Common myeloid progenitor, CD34-positive (primary cell): ENCODE results near the gene LRFN4.
A peak's percentile ranks its signal among the peaks of the same experiment; 100 is the strongest.

Experiments used
- CTCF ChIA-PET: fragments of 350-600 bp; sonication (Branson Sonifier 250); formaldehyde crosslinking; loops from one replicate; lab custom pipeline; 2021; ENCODE audit warnings: antibody characterized with exemption; lab: Charles Lee
- POLR2A ChIA-PET: fragments of 350-600 bp; sonication (Branson Sonifier 250); formaldehyde crosslinking; loops from one replicate; lab custom pipeline; 2021; ENCODE audit warnings: antibody characterized with exemption; lab: Charles Lee
- DNase-seq, 3 donors: peaks; one replicate each; pipeline versions ENCODE4 v3.0.0 to v3.0.0-alpha.2; 2013
- H3K27ac ChIP-seq, 2 experiments: 1 replicate in 1 of 2; 2 replicates in 1 of 2; pipeline ENCODE4 v1.7.0; 2013; ENCODE audit warnings: inconsistent platforms in 2 of 2, low read length in 2 of 2, mild to moderate bottlenecking in 2 of 2, low read depth in 1 of 2, moderate library complexity in 1 of 2; ENCODE audit not compliant: severe bottlenecking in 2 of 2, insufficient read depth in 1 of 2, poor library complexity in 1 of 2
- H3K27me3 ChIP-seq, 5 experiments: replicated peaks in 2 of 5; 1 replicate in 3 of 5; 2 replicates in 2 of 5; pipeline versions ENCODE4 v1.6.1 to v1.7.0; 2013; ENCODE audit warnings: low read length in 4 of 5, mild to moderate bottlenecking in 2 of 5, moderate library complexity in 2 of 5, inconsistent platforms in 1 of 5; ENCODE audit not compliant: insufficient read depth in 5 of 5, control insufficient read depth in 4 of 5
- H3K36me3 ChIP-seq, 4 experiments: 1 replicate in 2 of 4; 2 replicates in 2 of 4; pipeline versions ENCODE4 v1.6.1 to v1.7.0; 2013; ENCODE audit warnings: low read length in 3 of 4, control low read depth in 1 of 4, mild to moderate bottlenecking in 1 of 4; ENCODE audit not compliant: control insufficient read depth in 4 of 4, insufficient read depth in 4 of 4
- H3K4me1 ChIP-seq, 4 experiments: 1 replicate in 3 of 4; 2 replicates in 1 of 4; pipeline versions ENCODE4 v1.6.1 to v1.7.1; 2013; ENCODE audit warnings: low read length in 3 of 4, mild to moderate bottlenecking in 3 of 4, control low read depth in 1 of 4, inconsistent platforms in 1 of 4, moderate library complexity in 1 of 4; ENCODE audit not compliant: control insufficient read depth in 4 of 4, insufficient read depth in 4 of 4; ENCODE audit errors: control extremely low read depth in 1 of 4
- H3K4me3 ChIP-seq, 7 experiments: 1 replicate in 4 of 7; 2 replicates in 3 of 7; pipeline versions ENCODE4 v1.5.1 to v1.7.0; 2013; ENCODE audit warnings: mild to moderate bottlenecking in 7 of 7, low read length in 6 of 7, moderate library complexity in 6 of 7, inconsistent platforms in 2 of 7, low read depth in 2 of 7, control low read depth in 1 of 7; ENCODE audit not compliant: insufficient read depth in 4 of 7, control insufficient read depth in 1 of 7; ENCODE audit errors: extremely low read depth in 1 of 7
- H3K9me3 ChIP-seq, 5 experiments: 1 replicate in 4 of 5; 2 replicates in 1 of 5; pipeline versions ENCODE4 v1.6.1 to v1.7.1; 2013; ENCODE audit warnings: low read length in 4 of 5, mild to moderate bottlenecking in 2 of 5, inconsistent platforms in 1 of 5, low read depth in 1 of 5, moderate library complexity in 1 of 5; ENCODE audit not compliant: control insufficient read depth in 4 of 5, insufficient read depth in 2 of 5; ENCODE audit errors: control extremely low read depth in 1 of 5
- WGBS: methylation state at CpG from one replicate; pipeline ENCODE4 v1.1.5; 2013; ENCODE audit not compliant: insufficient coverage; 5-methylcytosine and 5-hydroxymethylcytosine counted together

Gene LRFN4

GRCh38 chr11:66879999-66880398, 23.1 kb downstream of the LRFN4 start:
- Histone ChIP-seq H3K27ac (no peak overlapping the region), H3K36me3 (no peaks in the 10 kb centered on the region), H3K4me3 (no peak overlapping the region), H3K27me3 (no peaks in the 10 kb centered on the region), H3K4me1 (peaks cover 9 to 18% (median 17%) of the 10 kb centered on the region in 4 experiments), H3K9me3 (no peaks in the 10 kb centered on the region)
- ChIA-PET CTCF (interaction anchor here (0.9 to 3.4 kb wide), 5 partner anchors 11 to 185 kb away, joined by 3 to 13 read pairs (median 4); no protein-coding TSS in a partner anchor), POLR2A (no interaction called here)
- WGBS: over 99% methylated on average over 8 of the region's 8 CpGs
- DNase-seq: no peak

- Histone ChIP-seq H3K27me3 (no peaks in the 10 kb centered on the region), H3K4me1 (peaks cover 9 to 18% (median 17%) of the 10 kb centered on the region in 4 experiments), H3K9me3 (no peaks in the 10 kb centered on the region), H3K27ac (no peak overlapping the region), H3K36me3 (no peaks in the 10 kb centered on the region), H3K4me3 (peak overlapping the region in 1 of 7 experiments; percentile 34)
- ChIA-PET POLR2A (no interaction called here), CTCF (interaction anchor here (0.7 to 4.1 kb wide), 15 partner anchors 8 to 186 kb away, joined by 3 to 22 read pairs (median 3); no protein-coding TSS in a partner anchor)
- peak in 2 of 3 donors; percentile 45 to 53 for DNase-seq
- 28% methylated on average over 14 of the region's 14 CpGs for WGBS
Measured at GRCh38 chr11:66880496-66881450, 23.9 kb downstream of the LRFN4 start.

- no peaks in the 10 kb centered on the region for H3K9me3 ChIP-seq
- H3K4me3 ChIP-seq: no peak overlapping the region
- POLR2A ChIA-PET: no interaction called here
- CTCF ChIA-PET: interaction anchor here (0.7 to 4.1 kb wide), 16 partner anchors 8 to 186 kb away, joined by 3 to 22 read pairs (median 4); no protein-coding TSS in a partner anchor
- no peak overlapping the region for H3K27ac ChIP-seq
- H3K36me3 ChIP-seq: no peaks in the 10 kb centered on the region
- no peaks in the 10 kb centered on the region for H3K27me3 ChIP-seq
- peaks cover 9 to 18% (median 17%) of the 10 kb centered on the region in 4 experiments for H3K4me1 ChIP-seq
- DNase-seq: no peak
- 96% methylated on average over 8 of the region's 10 CpGs for whole genome bisulfite sequencing
Measured at GRCh38 chr11:66881451-66881835, 24.6 kb downstream of the LRFN4 start.

GRCh38 chr11:66881927-66882452, 25.1 kb downstream of the LRFN4 start:
- Histone ChIP-seq H3K36me3 (no peaks in the 10 kb centered on the region), H3K27ac (no peak overlapping the region), H3K27me3 (no peaks in the 10 kb centered on the region), H3K4me3 (no peak overlapping the region), H3K9me3 (no peaks in the 10 kb centered on the region), H3K4me1 (peaks cover 9 to 18% (median 17%) of the 10 kb centered on the region in 4 experiments)
- WGBS: 98% methylated on average over 8 of the region's 9 CpGs
- DNase-seq: peak in 1 of 3 donors; percentile 33
- ChIA-PET CTCF (interaction anchor here (0.9 to 4.1 kb wide), 15 partner anchors 9 to 187 kb away, joined by 3 to 22 read pairs (median 4); no protein-coding TSS in a partner anchor), POLR2A (no interaction called here)

GRCh38 chr11:66882561-66883015, 25.7 kb downstream of the LRFN4 start:
- no peaks in the 10 kb centered on the region for H3K36me3 ChIP-seq
- no peak overlapping the region for H3K27ac ChIP-seq
- H3K4me3 ChIP-seq: no peak overlapping the region
- no peaks in the 10 kb centered on the region for H3K9me3 ChIP-seq
- ChIA-PET POLR2A (no interaction called here), CTCF (interaction anchor here (0.9 to 4.1 kb wide), 15 partner anchors 9 to 190 kb away, joined by 3 to 22 read pairs (median 6); no protein-coding TSS in a partner anchor)
- H3K27me3 ChIP-seq: no peaks in the 10 kb centered on the region
- peaks cover 9 to 18% (median 17%) of the 10 kb centered on the region in 4 experiments for H3K4me1 ChIP-seq
- DNase-seq: no peak
- 97% methylated on average over 10 of the region's 14 CpGs for WGBS

- Histone ChIP-seq H3K27ac (no peak overlapping the region), H3K36me3 (no peaks in the 10 kb centered on the region), H3K4me1 (peaks cover 9 to 18% (median 17%) of the 10 kb centered on the region in 4 experiments), H3K27me3 (no peaks in the 10 kb centered on the region), H3K9me3 (no peaks in the 10 kb centered on the region), H3K4me3 (no peak overlapping the region)
- ChIA-PET POLR2A (interaction anchor here (0.6 kb wide), 1 partner anchor 41 kb away, joined by 3 read pairs; no protein-coding TSS in a partner anchor), CTCF (interaction anchor here (0.7 to 4.1 kb wide), 15 partner anchors 11 to 191 kb away, joined by 3 to 22 read pairs (median 3); no protein-coding TSS in a partner anchor)
- peak; percentile 39 to 63 (median 51) for DNase-seq
- 71% methylated on average over 29 of the region's 29 CpGs for WGBS
Measured at GRCh38 chr11:66883016-66883965, 26.4 kb downstream of the LRFN4 start.
